ENCODE measurements around the gene C1QTNF9B. TPM values are rescaled to one million over a fixed set of nuclear protein-coding genes. Genes with fewer than 3 reads are reported as not detected.

Gene C1QTNF9B
- total and polyA plus RNA-seq, 2 of the 13 experiments (the other 11 are each of a cell fraction or from before 2014, with no cell fraction given), result not detected

- TF ChIP-seq ZNF782 (CRISPR knock-in tag; IDR thresholded peaks at IDR 0.05; ENCODE audit: borderline replicate concordance), result peak; percentile 57; the same call in 1 of the 2 replicates
- peak; percentile 75; the same call in 1 of the 2 replicates for TF ChIP-seq KAT7 (CRISPR knock-in tag; IDR thresholded peaks at IDR 0.05; ENCODE audit: borderline replicate concordance)
- no peak for TF ChIP-seq ZNF749 (CRISPR knock-in tag; IDR thresholded peaks at IDR 0.05; ENCODE audit: borderline replicate concordance)
- TF ChIP-seq BRCA1 (CRISPR knock-in tag; IDR thresholded peaks at IDR 0.05), result no peak
- TF ChIP-seq KMT2A (CRISPR knock-in tag; IDR thresholded peaks at IDR 0.05), result peak; percentile 91
- TF ChIP-seq NFATC3 (CRISPR knock-in tag; IDR thresholded peaks at IDR 0.05), result 0 out of 2 replicates have a peak, but pooled peaks have one; percentile 28
- TF ChIP-seq, protein P1, sequence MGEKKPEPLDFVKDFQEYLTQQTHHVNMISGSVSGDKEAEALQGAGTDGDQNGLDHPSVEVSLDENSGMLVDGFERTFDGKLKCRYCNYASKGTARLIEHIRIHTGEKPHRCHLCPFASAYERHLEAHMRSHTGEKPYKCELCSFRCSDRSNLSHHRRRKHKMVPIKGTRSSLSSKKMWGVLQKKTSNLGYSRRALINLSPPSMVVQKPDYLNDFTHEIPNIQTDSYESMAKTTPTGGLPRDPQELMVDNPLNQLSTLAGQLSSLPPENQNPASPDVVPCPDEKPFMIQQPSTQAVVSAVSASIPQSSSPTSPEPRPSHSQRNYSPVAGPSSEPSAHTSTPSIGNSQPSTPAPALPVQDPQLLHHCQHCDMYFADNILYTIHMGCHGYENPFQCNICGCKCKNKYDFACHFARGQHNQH (CRISPR knock-in tag; IDR thresholded peaks at IDR 0.05), result peak; percentile 87; the same call in 1 of the 2 replicates
- peak; percentile 97 for TF ChIP-seq CTCF (CRISPR knock-in tag; IDR thresholded peaks at IDR 0.05)
- peak; percentile 16; the same call in 1 of the 2 replicates for TF ChIP-seq RXRB (CRISPR knock-in tag; IDR thresholded peaks at IDR 0.05; ENCODE audit: borderline replicate concordance)
- TF ChIP-seq ARNTL (CRISPR knock-in tag; IDR thresholded peaks at IDR 0.05), result peak; percentile 95
- peak; percentile 75 for TF ChIP-seq ELF3 (CRISPR knock-in tag; IDR thresholded peaks at IDR 0.05)
- 0 out of 2 replicates have a peak, but pooled peaks have one; percentile 38 for TF ChIP-seq JUND (CRISPR knock-in tag; IDR thresholded peaks at IDR 0.05)
- TF ChIP-seq ZNF432 (CRISPR knock-in tag; IDR thresholded peaks at IDR 0.05; ENCODE audit: borderline replicate concordance), result no peak
- TF ChIP-seq TOE1 (CRISPR knock-in tag; IDR thresholded peaks at IDR 0.05), result peak; percentile 49; the same call in 1 of the 2 replicates
- peak; percentile 82 for TF ChIP-seq RAD51 (IDR thresholded peaks at IDR 0.05; ENCODE audit: borderline replicate concordance)
- TF ChIP-seq KDM5A (IDR thresholded peaks at IDR 0.05; ENCODE audit: borderline replicate concordance, low read length), result peak; percentile 42; the same call in 1 of the 2 replicates
- TF ChIP-seq ZBTB44 (CRISPR knock-in tag; IDR thresholded peaks at IDR 0.05), result no peak
- peak; percentile 82 for TF ChIP-seq ZSCAN25 (CRISPR knock-in tag; IDR thresholded peaks at IDR 0.05)
- TF ChIP-seq ZNF430 (CRISPR knock-in tag; IDR thresholded peaks at IDR 0.05), result peak; percentile 24; the same call in 1 of the 2 replicates
- TF ChIP-seq, protein P2, sequence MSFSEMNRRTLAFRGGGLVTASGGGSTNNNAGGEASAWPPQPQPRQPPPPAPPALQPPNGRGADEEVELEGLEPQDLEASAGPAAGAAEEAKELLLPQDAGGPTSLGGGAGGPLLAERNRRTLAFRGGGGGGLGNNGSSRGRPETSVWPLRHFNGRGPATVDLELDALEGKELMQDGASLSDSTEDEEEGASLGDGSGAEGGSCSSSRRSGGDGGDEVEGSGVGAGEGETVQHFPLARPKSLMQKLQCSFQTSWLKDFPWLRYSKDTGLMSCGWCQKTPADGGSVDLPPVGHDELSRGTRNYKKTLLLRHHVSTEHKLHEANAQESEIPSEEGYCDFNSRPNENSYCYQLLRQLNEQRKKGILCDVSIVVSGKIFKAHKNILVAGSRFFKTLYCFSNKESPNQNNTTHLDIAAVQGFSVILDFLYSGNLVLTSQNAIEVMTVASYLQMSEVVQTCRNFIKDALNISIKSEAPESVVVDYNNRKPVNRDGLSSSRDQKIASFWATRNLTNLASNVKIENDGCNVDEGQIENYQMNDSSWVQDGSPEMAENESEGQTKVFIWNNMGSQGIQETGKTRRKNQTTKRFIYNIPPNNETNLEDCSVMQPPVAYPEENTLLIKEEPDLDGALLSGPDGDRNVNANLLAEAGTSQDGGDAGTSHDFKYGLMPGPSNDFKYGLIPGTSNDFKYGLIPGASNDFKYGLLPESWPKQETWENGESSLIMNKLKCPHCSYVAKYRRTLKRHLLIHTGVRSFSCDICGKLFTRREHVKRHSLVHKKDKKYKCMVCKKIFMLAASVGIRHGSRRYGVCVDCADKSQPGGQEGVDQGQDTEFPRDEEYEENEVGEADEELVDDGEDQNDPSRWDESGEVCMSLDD (CRISPR knock-in tag; IDR thresholded peaks at IDR 0.05; ENCODE audit: borderline replicate concordance), result no peak
- peak; percentile 95; the same call in 1 of the 2 replicates for TF ChIP-seq ZZZ3 (CRISPR knock-in tag; IDR thresholded peaks at IDR 0.05; ENCODE audit: borderline replicate concordance)
- no peak for TF ChIP-seq MAF1 (CRISPR knock-in tag; IDR thresholded peaks at IDR 0.05; ENCODE audit: borderline replicate concordance)
Measured at GRCh38 chr13:23888658-23889614, 8.4 kb downstream of the C1QTNF9B start, which contains the start of gene MIPEP (continued).

Measured in HepG2 (cell line).